K562 (cell line): ENCODE measurements around the gene RBM28. TPM values are rescaled to one million over a fixed set of nuclear protein-coding genes. Genes with fewer than 3 reads are reported as not detected.

Experiments
- CAMTA2 ChIP-seq: fragments of 250-450 bp; sonication (Bioruptor Pico); conservative IDR thresholded peaks from 2 replicates; pipeline ENCODE4 v1.5.1; 2022
- COPS2 ChIP-seq: fragments of 450-650 bp; conservative IDR thresholded peaks from 2 replicates; pipeline ENCODE4 v1.6.1; 2016; ENCODE audit warnings: mild to moderate bottlenecking, moderate library complexity
- CREM ChIP-seq: IDR thresholded peaks from 2 replicates; pipeline ENCODE4 v1.6.1; 2014; ENCODE audit warnings: antibody characterized with exemption, low read depth
- ESRRB ChIP-seq: fragments of 250-450 bp; sonication (Bioruptor Pico); IDR thresholded peaks from 2 replicates; pipeline ENCODE4 v1.5.0; 2020; ENCODE audit warnings: mild to moderate bottlenecking, moderate library complexity, borderline replicate concordance
- L3MBTL2 ChIP-seq: fragments of 450-650 bp; IDR thresholded peaks from 2 replicates; pipeline ENCODE4 v1.6.1; 2016; ENCODE audit warnings: mild to moderate bottlenecking, moderate library complexity
- RHOXF2B ChIP-seq: fragments of 250-450 bp; sonication (Bioruptor Pico); conservative IDR thresholded peaks from 2 replicates; pipeline ENCODE4 v1.5.1; 2021
- SAP30 ChIP-seq: fragments of 200-600 bp; sonication (generic); IDR thresholded peaks from 2 replicates; pipeline ENCODE4 v1.6.1; 2012; ENCODE audit warnings: borderline replicate concordance, low read depth, mild to moderate bottlenecking, moderate library complexity, low read length, control low read depth, inconsistent platforms; ENCODE audit not compliant: insufficient read depth, poor library complexity, severe bottlenecking
- polyA plus RNA-seq, 8 experiments: library from polyadenylated mRNA; depleted of rRNA in 4 of 8; stranded (reverse) in 5 of 8; unstranded in 3 of 8; fragments of >200 nt; fragmentation: Nextera tagmentation in 2 of 8; fragmentation: Illumina TruSeq in 1 of 8; extraction: Ambion mirVana in 2 of 8; extraction: Trizol in 1 of 8; gene quantifications; 2 replicates each; pipeline versions ENCODE4 v1.2.1 to v1.2.3, GENCODE V29; 2011 to 2014; ENCODE audit warnings: inconsistent platforms in 1 of 8, missing spikeins in 1 of 8
- total RNA-seq, 7 experiments: library from RNA; depleted of rRNA in 6 of 7; stranded (reverse); fragments of >200 nt in 6 of 7; fragmentation: Illumina TruSeq in 2 of 7; extraction: Trizol in 2 of 7; gene quantifications; 2 replicates each; pipeline versions ENCODE4 v1.2.1 to v1.2.3, GENCODE V29; 2011 to 2021; ENCODE audit warnings: low replicate concordance in 1 of 7
- TF ChIP-seq, protein P1 (sequence below), 2 experiments: fragments of 450-650 bp; formaldehyde crosslinking in 1 of 2; IDR thresholded peaks; 2 replicates each; pipeline versions ENCODE4 v1.4.0 to v1.6.1; 2014 to 2020; ENCODE audit warnings: mild to moderate bottlenecking in 2 of 2, borderline replicate concordance in 1 of 2, low read depth in 1 of 2
- TF ChIP-seq, protein P2 (sequence below): fragments of 250-450 bp; sonication (Bioruptor Pico); IDR thresholded peaks from 2 replicates; pipeline ENCODE4 v1.8.0; 2021; ENCODE audit warnings: moderate library complexity, mild to moderate bottlenecking, inconsistent platforms
- TF ChIP-seq, protein P3 (sequence below), 3 experiments: fragments of 200-800 bp in 1 of 3; fragments of 250-450 bp in 1 of 3; fragments of 450-650 bp in 1 of 3; sonication (Bioruptor Pico) in 1 of 3; sonication (Bioruptor generic) in 1 of 3; formaldehyde crosslinking in 1 of 3; IDR thresholded peaks; 2 replicates each; pipeline versions ENCODE4 v1.6.1 to v1.8.0; 2016 to 2022; ENCODE audit warnings: mild to moderate bottlenecking in 2 of 3, missing genetic modification characterization in 2 of 3, missing compliant biosample characterization in 1 of 3, moderate library complexity in 1 of 3

The RBM28 gene
- total and polyA plus RNA-seq, 9 of the 15 experiments (the other 6 are each of a cell fraction or from before 2014, with no cell fraction given), result 65.8 to 213 (median 138) TPM

DNA sequence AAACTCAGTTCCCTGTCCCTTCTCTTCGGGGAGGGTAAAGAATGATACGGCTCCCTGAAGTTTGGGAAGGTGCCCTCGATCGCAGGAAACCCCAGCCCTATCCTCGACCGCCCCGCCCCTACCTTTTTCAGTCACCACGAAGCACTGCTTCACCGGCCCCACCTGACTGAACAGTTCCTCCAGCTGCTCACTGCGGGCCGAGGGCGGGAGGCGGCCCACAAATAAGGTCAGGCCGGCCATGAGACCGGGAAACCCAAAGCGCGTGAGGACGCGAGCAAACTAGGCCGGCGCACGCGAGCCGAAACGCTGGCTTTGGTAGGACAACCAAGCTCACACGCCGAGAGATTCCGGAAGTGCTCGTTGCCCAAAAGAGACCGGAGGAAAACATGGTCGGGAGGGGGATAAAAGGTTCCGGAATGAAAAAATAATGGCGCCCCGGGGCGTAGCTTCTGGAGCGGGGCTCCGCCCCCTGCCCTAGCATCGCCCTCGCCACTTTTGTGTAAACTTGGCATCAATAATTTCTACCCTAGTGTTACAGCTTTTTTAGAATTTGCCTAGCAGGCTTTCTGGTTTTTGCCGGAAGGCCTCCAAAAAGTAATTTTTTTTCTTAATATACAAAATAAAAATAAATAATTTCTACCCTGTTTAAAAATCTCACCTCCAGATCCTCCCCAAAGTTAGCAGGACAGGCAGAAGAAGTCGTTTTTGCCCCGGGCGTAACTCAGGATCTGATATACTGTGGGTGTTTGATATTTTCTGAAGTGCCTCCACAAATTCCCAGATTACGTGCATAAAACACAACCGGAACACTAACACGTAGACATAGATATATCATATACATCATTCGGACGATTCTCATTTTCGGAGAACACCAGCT lies at the start of gene RBM28 (continued):
- TF ChIP-seq, protein P1, sequence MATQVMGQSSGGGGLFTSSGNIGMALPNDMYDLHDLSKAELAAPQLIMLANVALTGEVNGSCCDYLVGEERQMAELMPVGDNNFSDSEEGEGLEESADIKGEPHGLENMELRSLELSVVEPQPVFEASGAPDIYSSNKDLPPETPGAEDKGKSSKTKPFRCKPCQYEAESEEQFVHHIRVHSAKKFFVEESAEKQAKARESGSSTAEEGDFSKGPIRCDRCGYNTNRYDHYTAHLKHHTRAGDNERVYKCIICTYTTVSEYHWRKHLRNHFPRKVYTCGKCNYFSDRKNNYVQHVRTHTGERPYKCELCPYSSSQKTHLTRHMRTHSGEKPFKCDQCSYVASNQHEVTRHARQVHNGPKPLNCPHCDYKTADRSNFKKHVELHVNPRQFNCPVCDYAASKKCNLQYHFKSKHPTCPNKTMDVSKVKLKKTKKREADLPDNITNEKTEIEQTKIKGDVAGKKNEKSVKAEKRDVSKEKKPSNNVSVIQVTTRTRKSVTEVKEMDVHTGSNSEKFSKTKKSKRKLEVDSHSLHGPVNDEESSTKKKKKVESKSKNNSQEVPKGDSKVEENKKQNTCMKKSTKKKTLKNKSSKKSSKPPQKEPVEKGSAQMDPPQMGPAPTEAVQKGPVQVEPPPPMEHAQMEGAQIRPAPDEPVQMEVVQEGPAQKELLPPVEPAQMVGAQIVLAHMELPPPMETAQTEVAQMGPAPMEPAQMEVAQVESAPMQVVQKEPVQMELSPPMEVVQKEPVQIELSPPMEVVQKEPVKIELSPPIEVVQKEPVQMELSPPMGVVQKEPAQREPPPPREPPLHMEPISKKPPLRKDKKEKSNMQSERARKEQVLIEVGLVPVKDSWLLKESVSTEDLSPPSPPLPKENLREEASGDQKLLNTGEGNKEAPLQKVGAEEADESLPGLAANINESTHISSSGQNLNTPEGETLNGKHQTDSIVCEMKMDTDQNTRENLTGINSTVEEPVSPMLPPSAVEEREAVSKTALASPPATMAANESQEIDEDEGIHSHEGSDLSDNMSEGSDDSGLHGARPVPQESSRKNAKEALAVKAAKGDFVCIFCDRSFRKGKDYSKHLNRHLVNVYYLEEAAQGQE (IDR thresholded peaks at IDR 0.05; ENCODE audit: borderline replicate concordance), result no peak
- TF ChIP-seq, protein P1 (CRISPR knock-in tag; IDR thresholded peaks at IDR 0.05; ENCODE audit: low read depth), result peak; percentile 51; the same call in 1 of the 2 replicates
- TF ChIP-seq, protein P2, sequence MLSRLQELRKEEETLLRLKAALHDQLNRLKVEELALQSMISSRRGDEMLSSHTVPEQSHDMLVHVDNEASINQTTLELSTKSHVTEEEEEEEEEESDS (CRISPR knock-in tag), result no peak
- no peak for TF ChIP-seq COPS2
- peak; percentile 96 for TF ChIP-seq L3MBTL2
- TF ChIP-seq, protein P3, sequence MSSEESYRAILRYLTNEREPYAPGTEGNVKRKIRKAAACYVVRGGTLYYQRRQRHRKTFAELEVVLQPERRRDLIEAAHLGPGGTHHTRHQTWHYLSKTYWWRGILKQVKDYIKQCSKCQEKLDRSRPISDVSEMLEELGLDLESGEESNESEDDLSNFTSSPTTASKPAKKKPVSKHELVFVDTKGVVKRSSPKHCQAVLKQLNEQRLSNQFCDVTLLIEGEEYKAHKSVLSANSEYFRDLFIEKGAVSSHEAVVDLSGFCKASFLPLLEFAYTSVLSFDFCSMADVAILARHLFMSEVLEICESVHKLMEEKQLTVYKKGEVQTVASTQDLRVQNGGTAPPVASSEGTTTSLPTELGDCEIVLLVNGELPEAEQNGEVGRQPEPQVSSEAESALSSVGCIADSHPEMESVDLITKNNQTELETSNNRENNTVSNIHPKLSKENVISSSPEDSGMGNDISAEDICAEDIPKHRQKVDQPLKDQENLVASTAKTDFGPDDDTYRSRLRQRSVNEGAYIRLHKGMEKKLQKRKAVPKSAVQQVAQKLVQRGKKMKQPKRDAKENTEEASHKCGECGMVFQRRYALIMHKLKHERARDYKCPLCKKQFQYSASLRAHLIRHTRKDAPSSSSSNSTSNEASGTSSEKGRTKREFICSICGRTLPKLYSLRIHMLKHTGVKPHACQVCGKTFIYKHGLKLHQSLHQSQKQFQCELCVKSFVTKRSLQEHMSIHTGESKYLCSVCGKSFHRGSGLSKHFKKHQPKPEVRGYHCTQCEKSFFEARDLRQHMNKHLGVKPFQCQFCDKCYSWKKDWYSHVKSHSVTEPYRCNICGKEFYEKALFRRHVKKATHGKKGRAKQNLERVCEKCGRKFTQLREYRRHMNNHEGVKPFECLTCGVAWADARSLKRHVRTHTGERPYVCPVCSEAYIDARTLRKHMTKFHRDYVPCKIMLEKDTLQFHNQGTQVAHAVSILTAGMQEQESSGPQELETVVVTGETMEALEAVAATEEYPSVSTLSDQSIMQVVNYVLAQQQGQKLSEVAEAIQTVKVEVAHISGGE (CRISPR knock-in tag; IDR thresholded peaks at IDR 0.05), result peak; percentile 99
- peak; percentile 97 for TF ChIP-seq SAP30
- peak; percentile 86 for TF ChIP-seq CREM
- peak; percentile 91 for TF ChIP-seq RHOXF2B (CRISPR knock-in tag)
- no peak for TF ChIP-seq CAMTA2 (CRISPR knock-in tag)
- TF ChIP-seq ESRRB, result no peak
